Measurements from ENCODE around the gene ZDHHC8. TPM values are rescaled to one million over a fixed set of nuclear protein-coding genes. Genes with fewer than 3 reads are reported as not detected.
A peak's percentile ranks its signal among the peaks of the same experiment; 100 is the strongest.

Gene ZDHHC8
- total and polyA plus RNA-seq, 10 of the 15 experiments (the other 5 are each of a cell fraction or from before 2014, with no cell fraction given): 0.03 to 46.3 (median 5.3) TPM

DNA sequence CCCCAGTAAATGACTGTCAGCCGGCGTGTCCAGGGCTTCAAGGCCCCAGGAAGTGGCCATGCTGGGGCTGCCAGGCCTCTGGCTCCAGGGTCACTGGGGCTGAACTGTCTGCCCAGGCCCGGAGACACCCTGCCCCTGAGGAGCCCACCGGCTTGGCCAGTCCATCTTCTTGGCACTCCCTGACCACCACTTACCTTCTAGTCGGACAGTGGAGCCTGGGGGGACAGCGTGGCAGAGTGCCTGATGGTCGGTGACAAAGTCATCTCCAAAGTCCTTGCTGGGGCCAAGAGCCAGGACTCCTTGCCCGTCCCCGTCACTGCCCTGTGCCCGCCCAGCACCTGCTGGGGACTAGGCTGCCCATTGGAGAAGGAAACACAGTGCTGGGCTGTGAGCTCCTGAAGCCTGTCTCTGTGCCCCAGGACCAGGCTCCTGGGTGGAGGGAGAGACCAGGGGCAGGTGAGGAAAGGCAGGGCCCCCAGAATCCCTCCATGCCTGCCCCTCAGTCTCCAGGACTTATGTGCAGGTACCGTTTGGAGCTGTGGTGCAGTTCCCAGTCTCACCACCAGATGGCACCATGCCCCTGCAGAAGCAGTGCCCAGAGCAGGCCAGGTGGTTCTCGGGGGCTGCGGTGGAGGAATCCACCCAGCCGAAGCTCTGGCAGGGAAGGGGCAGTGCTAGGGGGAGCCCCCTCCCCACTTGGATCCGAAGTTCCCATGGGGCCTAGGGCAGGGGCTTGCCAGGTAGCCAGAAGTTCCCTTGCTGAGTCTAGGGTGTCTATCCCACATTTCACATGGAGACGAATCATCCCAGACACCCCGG lies 25.2 kb downstream of the ZDHHC8 start (continued):
- TF ChIP-seq, protein P1, sequence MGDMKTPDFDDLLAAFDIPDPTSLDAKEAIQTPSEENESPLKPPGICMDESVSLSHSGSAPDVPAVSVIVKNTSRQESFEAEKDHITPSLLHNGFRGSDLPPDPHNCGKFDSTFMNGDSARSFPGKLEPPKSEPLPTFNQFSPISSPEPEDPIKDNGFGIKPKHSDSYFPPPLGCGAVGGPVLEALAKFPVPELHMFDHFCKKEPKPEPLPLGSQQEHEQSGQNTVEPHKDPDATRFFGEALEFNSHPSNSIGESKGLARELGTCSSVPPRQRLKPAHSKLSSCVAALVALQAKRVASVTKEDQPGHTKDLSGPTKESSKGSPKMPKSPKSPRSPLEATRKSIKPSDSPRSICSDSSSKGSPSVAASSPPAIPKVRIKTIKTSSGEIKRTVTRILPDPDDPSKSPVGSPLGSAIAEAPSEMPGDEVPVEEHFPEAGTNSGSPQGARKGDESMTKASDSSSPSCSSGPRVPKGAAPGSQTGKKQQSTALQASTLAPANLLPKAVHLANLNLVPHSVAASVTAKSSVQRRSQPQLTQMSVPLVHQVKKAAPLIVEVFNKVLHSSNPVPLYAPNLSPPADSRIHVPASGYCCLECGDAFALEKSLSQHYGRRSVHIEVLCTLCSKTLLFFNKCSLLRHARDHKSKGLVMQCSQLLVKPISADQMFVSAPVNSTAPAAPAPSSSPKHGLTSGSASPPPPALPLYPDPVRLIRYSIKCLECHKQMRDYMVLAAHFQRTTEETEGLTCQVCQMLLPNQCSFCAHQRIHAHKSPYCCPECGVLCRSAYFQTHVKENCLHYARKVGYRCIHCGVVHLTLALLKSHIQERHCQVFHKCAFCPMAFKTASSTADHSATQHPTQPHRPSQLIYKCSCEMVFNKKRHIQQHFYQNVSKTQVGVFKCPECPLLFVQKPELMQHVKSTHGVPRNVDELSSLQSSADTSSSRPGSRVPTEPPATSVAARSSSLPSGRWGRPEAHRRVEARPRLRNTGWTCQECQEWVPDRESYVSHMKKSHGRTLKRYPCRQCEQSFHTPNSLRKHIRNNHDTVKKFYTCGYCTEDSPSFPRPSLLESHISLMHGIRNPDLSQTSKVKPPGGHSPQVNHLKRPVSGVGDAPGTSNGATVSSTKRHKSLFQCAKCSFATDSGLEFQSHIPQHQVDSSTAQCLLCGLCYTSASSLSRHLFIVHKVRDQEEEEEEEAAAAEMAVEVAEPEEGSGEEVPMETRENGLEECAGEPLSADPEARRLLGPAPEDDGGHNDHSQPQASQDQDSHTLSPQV (IDR thresholded peaks at IDR 0.05): peak; percentile 38; the same call in 1 of the 2 replicates
- TF ChIP-seq, protein P2, sequence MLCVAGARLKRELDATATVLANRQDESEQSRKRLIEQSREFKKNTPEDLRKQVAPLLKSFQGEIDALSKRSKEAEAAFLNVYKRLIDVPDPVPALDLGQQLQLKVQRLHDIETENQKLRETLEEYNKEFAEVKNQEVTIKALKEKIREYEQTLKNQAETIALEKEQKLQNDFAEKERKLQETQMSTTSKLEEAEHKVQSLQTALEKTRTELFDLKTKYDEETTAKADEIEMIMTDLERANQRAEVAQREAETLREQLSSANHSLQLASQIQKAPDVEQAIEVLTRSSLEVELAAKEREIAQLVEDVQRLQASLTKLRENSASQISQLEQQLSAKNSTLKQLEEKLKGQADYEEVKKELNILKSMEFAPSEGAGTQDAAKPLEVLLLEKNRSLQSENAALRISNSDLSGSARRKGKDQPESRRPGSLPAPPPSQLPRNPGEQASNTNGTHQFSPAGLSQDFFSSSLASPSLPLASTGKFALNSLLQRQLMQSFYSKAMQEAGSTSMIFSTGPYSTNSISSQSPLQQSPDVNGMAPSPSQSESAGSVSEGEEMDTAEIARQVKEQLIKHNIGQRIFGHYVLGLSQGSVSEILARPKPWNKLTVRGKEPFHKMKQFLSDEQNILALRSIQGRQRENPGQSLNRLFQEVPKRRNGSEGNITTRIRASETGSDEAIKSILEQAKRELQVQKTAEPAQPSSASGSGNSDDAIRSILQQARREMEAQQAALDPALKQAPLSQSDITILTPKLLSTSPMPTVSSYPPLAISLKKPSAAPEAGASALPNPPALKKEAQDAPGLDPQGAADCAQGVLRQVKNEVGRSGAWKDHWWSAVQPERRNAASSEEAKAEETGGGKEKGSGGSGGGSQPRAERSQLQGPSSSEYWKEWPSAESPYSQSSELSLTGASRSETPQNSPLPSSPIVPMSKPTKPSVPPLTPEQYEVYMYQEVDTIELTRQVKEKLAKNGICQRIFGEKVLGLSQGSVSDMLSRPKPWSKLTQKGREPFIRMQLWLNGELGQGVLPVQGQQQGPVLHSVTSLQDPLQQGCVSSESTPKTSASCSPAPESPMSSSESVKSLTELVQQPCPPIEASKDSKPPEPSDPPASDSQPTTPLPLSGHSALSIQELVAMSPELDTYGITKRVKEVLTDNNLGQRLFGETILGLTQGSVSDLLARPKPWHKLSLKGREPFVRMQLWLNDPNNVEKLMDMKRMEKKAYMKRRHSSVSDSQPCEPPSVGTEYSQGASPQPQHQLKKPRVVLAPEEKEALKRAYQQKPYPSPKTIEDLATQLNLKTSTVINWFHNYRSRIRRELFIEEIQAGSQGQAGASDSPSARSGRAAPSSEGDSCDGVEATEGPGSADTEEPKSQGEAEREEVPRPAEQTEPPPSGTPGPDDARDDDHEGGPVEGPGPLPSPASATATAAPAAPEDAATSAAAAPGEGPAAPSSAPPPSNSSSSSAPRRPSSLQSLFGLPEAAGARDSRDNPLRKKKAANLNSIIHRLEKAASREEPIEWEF (IDR thresholded peaks at IDR 0.05; ENCODE audit: insufficient replicate concordance, low read depth, low read length): no peak
- no peak for TF ChIP-seq FOXK2 (IDR thresholded peaks at IDR 0.05)
- TF ChIP-seq RUNX3 (IDR thresholded peaks at IDR 0.05; ENCODE audit: low read length): peak; percentile 38; the same call in 1 of the 2 replicates
- TF ChIP-seq LARP7 (IDR thresholded peaks at IDR 0.05): peak; percentile 42; the same call in 1 of the 2 replicates
- TF ChIP-seq HDAC6 (IDR thresholded peaks at IDR 0.05; ENCODE audit: unreplicated experiment): no peak

All from GM12878 (cell line).